HEK293 (cell line): ENCODE data around the gene FAM168B.

Source experiments
- CTCF ChIA-PET: fragments of 350-600 bp; formaldehyde crosslinking; extraction: SDS; loops from one replicate; lab custom pipeline; 2021; ENCODE audit warnings: antibody characterized with exemption; lab: Yijun Ruan, JAX
- POLR2A ChIA-PET: fragments of 300-600 bp; formaldehyde crosslinking; extraction: SDS; loops from one replicate; lab custom pipeline; 2020; ENCODE audit warnings: antibody characterized with exemption, inconsistent platforms; lab: Yijun Ruan, JAX
- H3K27ac ChIP-seq: fragments of 200-500 bp; sonication (Bioruptor generic); 2 replicates; pipeline ENCODE4 v1.5.1; 2014; ENCODE audit warnings: low read depth, low read length, control low read depth, inconsistent platforms; ENCODE audit errors: extremely low read depth
- H3K36me3 ChIP-seq, 2 experiments: fragments of 200-500 bp in 1 of 2; sonication (Bioruptor generic) in 1 of 2; 1 replicate in 1 of 2; 2 replicates in 1 of 2; pipeline ENCODE4 v1.5.1; 2014 to 2017; ENCODE audit warnings: inconsistent platforms in 2 of 2, low read length in 2 of 2; ENCODE audit not compliant: control insufficient read depth in 2 of 2, insufficient read depth in 1 of 2
- H3K4me1 ChIP-seq: fragments of 200-500 bp; sonication (Bioruptor generic); 2 replicates; pipeline ENCODE4 v1.5.1; 2014; ENCODE audit warnings: mild to moderate bottlenecking, low read length, inconsistent platforms; ENCODE audit not compliant: control insufficient read depth, insufficient read depth
- H3K4me3 ChIP-seq: 2 replicates; pipeline ENCODE4 v1.5.1; 2011; ENCODE audit warnings: low read depth, mild to moderate bottlenecking, control low read depth, low read length, moderate library complexity
- H3K9me3 ChIP-seq: fragments of 200-500 bp; sonication (Bioruptor generic); 2 replicates; pipeline ENCODE4 v1.5.1; 2014; ENCODE audit warnings: low read depth, low read length, inconsistent platforms; ENCODE audit not compliant: control insufficient read depth, insufficient read depth
- GLIS2 ChIP-seq: fragments of 450-650 bp; formaldehyde crosslinking; IDR thresholded peaks from 2 replicates; pipeline ENCODE4 v1.5.1; 2016; ENCODE audit warnings: missing biosample characterization, missing genetic modification characterization
- IKZF3 ChIP-seq: fragments of 450-650 bp; IDR thresholded peaks from 2 replicates; pipeline ENCODE4 v1.5.0; 2018; ENCODE audit warnings: missing biosample characterization, mild to moderate bottlenecking, missing genetic modification characterization, moderate library complexity
- KLF10 ChIP-seq: fragments of 450-650 bp; IDR thresholded peaks from 2 replicates; pipeline ENCODE4 v1.5.1; 2018; ENCODE audit warnings: missing biosample characterization, mild to moderate bottlenecking, missing genetic modification characterization
- KLF16 ChIP-seq: fragments of 450-650 bp; formaldehyde crosslinking; IDR thresholded peaks from 2 replicates; pipeline ENCODE4 v1.5.1; 2017; ENCODE audit warnings: missing biosample characterization, missing genetic modification characterization
- KLF8 ChIP-seq: fragments of 450-650 bp; formaldehyde crosslinking; IDR thresholded peaks from 2 replicates; pipeline ENCODE4 v1.5.1; 2016; ENCODE audit warnings: missing biosample characterization, missing genetic modification characterization
- MZF1 ChIP-seq: fragments of 450-650 bp; formaldehyde crosslinking; IDR thresholded peaks from 2 replicates; pipeline ENCODE4 v1.5.1; 2017; ENCODE audit warnings: missing biosample characterization, missing genetic modification characterization, borderline replicate concordance
- ZFP37 ChIP-seq: fragments of 450-650 bp; formaldehyde crosslinking; IDR thresholded peaks from 2 replicates; pipeline ENCODE4 v1.5.1; 2016; ENCODE audit warnings: missing biosample characterization, missing genetic modification characterization
- ZFP41 ChIP-seq: fragments of 450-650 bp; formaldehyde crosslinking; IDR thresholded peaks from 2 replicates; pipeline ENCODE4 v1.5.1; 2016; ENCODE audit warnings: missing biosample characterization, missing genetic modification characterization, borderline replicate concordance
- ZNF24 ChIP-seq: fragments of 450-650 bp; formaldehyde crosslinking; IDR thresholded peaks from 2 replicates; pipeline ENCODE4 v1.5.1; 2016; ENCODE audit warnings: missing biosample characterization, missing genetic modification characterization
- ZNF274 ChIP-seq, 2 experiments: fragments of 200-500 bp in 1 of 2; fragments of 450-650 bp in 1 of 2; sonication (Bioruptor generic) in 1 of 2; formaldehyde crosslinking in 1 of 2; IDR thresholded peaks; 2 replicates each; pipeline versions ENCODE4 v1.5.1 to v1.6.1; 2014 to 2016; ENCODE audit warnings: borderline replicate concordance in 1 of 2, inconsistent platforms in 1 of 2, low read length in 1 of 2, missing biosample characterization in 1 of 2, missing genetic modification characterization in 1 of 2
- ZNF311 ChIP-seq: fragments of 450-650 bp; formaldehyde crosslinking; IDR thresholded peaks from 2 replicates; pipeline ENCODE4 v1.5.1; 2017; ENCODE audit warnings: missing biosample characterization, missing genetic modification characterization, borderline replicate concordance
- ZNF366 ChIP-seq: fragments of 450-650 bp; formaldehyde crosslinking; conservative IDR thresholded peaks from 2 replicates; pipeline ENCODE4 v1.5.1; 2016; ENCODE audit warnings: missing biosample characterization, missing genetic modification characterization
- ZNF37A ChIP-seq: fragments of 450-650 bp; IDR thresholded peaks from 2 replicates; pipeline ENCODE4 v1.5.1; 2018; ENCODE audit warnings: missing biosample characterization, missing genetic modification characterization
- ZNF624 ChIP-seq: fragments of 450-650 bp; formaldehyde crosslinking; IDR thresholded peaks from 2 replicates; pipeline ENCODE4 v1.5.1; 2017; ENCODE audit warnings: missing biosample characterization, missing genetic modification characterization
- TF ChIP-seq, protein P1 (sequence below): fragments of 450-650 bp; formaldehyde crosslinking; conservative IDR thresholded peaks from 2 replicates; pipeline ENCODE4 v1.5.1; 2016; ENCODE audit warnings: low read depth, missing biosample characterization, missing genetic modification characterization
- TF ChIP-seq, protein P2 (sequence below): fragments of 450-650 bp; formaldehyde crosslinking; IDR thresholded peaks from 2 replicates; pipeline ENCODE4 v1.5.1; 2017; ENCODE audit warnings: missing biosample characterization, missing genetic modification characterization
- TF ChIP-seq, protein P3 (sequence below): fragments of 450-650 bp; formaldehyde crosslinking; IDR thresholded peaks from 2 replicates; pipeline ENCODE4 v1.5.1; 2017; ENCODE audit warnings: missing biosample characterization, missing genetic modification characterization
- TF ChIP-seq, protein P4 (sequence below): fragments of 450-650 bp; formaldehyde crosslinking; IDR thresholded peaks from 2 replicates; pipeline ENCODE4 v1.5.1; 2017; ENCODE audit warnings: missing biosample characterization, missing genetic modification characterization

The FAM168B gene

DNA sequence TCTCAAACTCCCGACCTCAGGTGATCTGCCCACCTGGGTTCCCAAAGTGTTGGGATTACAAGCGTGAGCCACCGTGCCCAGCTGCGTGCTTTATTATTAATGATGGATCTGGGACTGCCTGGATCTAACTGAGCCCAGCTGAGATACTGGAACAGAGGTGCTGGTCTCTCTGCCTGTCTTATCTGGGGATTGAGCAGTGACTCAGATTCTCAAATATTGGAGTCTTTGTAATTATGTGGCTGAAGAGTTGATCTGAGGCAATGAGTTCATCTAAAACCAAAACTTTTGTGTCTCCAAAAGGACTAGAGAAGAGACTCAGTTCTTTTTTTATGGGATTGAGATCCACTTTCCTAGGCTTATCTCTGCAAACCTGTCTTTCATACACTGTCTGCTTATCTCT, 28.2 kb upstream of the FAM168B start (continued):
- TF ChIP-seq, protein P1, sequence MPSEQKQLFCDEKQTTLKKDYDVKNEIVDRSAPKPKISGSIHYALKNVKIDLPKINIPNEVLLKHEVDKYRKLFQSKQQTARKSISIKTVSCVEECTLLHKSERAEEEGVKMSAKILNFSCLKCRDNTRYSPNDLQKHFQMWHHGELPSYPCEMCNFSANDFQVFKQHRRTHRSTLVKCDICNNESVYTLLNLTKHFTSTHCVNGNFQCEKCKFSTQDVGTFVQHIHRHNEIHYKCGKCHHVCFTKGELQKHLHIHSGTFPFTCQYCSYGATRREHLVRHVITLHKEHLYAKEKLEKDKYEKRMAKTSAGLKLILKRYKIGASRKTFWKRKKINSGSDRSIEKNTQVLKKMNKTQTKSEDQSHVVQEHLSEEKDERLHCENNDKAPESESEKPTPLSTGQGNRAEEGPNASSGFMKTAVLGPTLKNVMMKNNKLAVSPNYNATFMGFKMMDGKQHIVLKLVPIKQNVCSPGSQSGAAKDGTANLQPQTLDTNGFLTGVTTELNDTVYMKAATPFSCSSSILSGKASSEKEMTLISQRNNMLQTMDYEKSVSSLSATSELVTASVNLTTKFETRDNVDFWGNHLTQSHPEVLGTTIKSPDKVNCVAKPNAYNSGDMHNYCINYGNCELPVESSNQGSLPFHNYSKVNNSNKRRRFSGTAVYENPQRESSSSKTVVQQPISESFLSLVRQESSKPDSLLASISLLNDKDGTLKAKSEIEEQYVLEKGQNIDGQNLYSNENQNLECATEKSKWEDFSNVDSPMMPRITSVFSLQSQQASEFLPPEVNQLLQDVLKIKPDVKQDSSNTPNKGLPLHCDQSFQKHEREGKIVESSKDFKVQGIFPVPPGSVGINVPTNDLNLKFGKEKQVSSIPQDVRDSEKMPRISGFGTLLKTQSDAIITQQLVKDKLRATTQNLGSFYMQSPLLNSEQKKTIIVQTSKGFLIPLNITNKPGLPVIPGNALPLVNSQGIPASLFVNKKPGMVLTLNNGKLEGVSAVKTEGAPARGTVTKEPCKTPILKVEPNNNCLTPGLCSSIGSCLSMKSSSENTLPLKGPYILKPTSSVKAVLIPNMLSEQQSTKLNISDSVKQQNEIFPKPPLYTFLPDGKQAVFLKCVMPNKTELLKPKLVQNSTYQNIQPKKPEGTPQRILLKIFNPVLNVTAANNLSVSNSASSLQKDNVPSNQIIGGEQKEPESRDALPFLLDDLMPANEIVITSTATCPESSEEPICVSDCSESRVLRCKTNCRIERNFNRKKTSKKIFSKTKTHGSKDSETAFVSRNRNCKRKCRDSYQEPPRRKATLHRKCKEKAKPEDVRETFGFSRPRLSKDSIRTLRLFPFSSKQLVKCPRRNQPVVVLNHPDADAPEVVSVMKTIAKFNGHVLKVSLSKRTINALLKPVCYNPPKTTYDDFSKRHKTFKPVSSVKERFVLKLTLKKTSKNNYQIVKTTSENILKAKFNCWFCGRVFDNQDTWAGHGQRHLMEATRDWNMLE (tag by site-specific recombination) = no peak
- TF ChIP-seq IKZF3 (tag by site-specific recombination) = no peak

DNA sequence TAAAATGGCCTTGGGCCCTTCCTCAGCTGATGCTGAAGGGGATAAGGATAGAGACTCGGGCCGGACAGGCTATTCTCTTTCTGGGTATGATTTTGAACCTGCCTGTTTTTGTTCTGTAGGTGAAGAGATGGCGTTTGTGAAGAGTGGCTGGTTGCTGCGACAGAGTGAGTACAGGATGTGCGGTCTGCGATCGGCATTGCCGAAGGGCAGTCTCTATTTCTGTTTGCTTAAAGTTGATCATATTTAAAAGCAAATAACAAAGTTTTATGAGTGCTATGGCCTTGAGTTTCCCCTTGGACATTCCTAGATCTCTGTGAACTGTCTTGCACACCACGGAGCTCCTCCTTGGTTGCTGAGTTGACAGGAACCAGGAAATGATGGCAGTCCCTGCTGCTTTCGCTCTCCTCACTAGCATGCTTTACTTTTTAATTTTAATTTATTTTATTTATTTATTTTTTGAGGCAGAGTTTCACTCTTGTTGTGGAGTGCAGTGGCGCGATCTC, 27.6 kb upstream of the FAM168B start:
- H3K27ac ChIP-seq = no peak overlapping the region
- CTCF ChIA-PET = no interaction called here
- POLR2A ChIA-PET = no interaction called here
- TF ChIP-seq ZFP37 = no peak
- TF ChIP-seq, protein P2, sequence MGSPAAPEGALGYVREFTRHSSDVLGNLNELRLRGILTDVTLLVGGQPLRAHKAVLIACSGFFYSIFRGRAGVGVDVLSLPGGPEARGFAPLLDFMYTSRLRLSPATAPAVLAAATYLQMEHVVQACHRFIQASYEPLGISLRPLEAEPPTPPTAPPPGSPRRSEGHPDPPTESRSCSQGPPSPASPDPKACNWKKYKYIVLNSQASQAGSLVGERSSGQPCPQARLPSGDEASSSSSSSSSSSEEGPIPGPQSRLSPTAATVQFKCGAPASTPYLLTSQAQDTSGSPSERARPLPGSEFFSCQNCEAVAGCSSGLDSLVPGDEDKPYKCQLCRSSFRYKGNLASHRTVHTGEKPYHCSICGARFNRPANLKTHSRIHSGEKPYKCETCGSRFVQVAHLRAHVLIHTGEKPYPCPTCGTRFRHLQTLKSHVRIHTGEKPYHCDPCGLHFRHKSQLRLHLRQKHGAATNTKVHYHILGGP (tag by site-specific recombination) = no peak
- TF ChIP-seq ZFP41 (tag by site-specific recombination) = no peak
- no peak for TF ChIP-seq MZF1
- TF ChIP-seq KLF8 (tag by site-specific recombination) = no peak
- TF ChIP-seq KLF16 (tag by site-specific recombination) = no peak
- no peak for TF ChIP-seq ZNF624 (tag by site-specific recombination)
- TF ChIP-seq ZNF37A (tag by site-specific recombination) = no peak
- no peak for TF ChIP-seq KLF10 (tag by site-specific recombination)
- no peak for TF ChIP-seq ZNF311
- TF ChIP-seq, protein P3, sequence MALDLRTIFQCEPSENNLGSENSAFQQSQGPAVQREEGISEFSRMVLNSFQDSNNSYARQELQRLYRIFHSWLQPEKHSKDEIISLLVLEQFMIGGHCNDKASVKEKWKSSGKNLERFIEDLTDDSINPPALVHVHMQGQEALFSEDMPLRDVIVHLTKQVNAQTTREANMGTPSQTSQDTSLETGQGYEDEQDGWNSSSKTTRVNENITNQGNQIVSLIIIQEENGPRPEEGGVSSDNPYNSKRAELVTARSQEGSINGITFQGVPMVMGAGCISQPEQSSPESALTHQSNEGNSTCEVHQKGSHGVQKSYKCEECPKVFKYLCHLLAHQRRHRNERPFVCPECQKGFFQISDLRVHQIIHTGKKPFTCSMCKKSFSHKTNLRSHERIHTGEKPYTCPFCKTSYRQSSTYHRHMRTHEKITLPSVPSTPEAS = no peak
- no peak for TF ChIP-seq ZNF366 (tag by site-specific recombination)
- TF ChIP-seq ZNF24 (tag by site-specific recombination) = no peak
- TF ChIP-seq, protein P4, sequence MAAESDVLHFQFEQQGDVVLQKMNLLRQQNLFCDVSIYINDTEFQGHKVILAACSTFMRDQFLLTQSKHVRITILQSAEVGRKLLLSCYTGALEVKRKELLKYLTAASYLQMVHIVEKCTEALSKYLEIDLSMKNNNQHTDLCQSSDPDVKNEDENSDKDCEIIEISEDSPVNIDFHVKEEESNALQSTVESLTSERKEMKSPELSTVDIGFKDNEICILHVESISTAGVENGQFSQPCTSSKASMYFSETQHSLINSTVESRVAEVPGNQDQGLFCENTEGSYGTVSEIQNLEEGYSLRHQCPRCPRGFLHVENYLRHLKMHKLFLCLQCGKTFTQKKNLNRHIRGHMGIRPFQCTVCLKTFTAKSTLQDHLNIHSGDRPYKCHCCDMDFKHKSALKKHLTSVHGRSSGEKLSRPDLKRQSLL (tag by site-specific recombination) = no peak
- no peak for TF ChIP-seq ZNF274 (IDR thresholded peaks at IDR 0.05; ENCODE audit: low read length)
- TF ChIP-seq ZNF274 (tag by site-specific recombination; IDR thresholded peaks at IDR 0.05; ENCODE audit: borderline replicate concordance) = no peak
- no peak for TF ChIP-seq GLIS2
- no peak overlapping the region for H3K4me3 ChIP-seq
- H3K9me3 ChIP-seq = no peaks in the 10 kb centered on the region
- H3K4me1 ChIP-seq = no peaks in the 10 kb centered on the region; the same call in 1 of the 2 replicates
- peaks cover 0 to 35% of the 10 kb centered on the region in 2 experiments; a peak in 2 of 3 replicates for H3K36me3 ChIP-seq
